Activated CD8-positive, alpha-beta memory T cell treated with anti-CD3 and anti-CD28 coated beads, Interleukin-2, amount 50 U/mL, for 4 hours (primary cell): ENCODE measurements around the gene NPB.
A peak's percentile ranks its signal among the peaks of the same experiment; 100 is the strongest.

Experiments
- DNase-seq: peaks from one replicate; pipeline ENCODE4 v3.0.0-alpha.2; 2020

Gene NPB

DNA sequence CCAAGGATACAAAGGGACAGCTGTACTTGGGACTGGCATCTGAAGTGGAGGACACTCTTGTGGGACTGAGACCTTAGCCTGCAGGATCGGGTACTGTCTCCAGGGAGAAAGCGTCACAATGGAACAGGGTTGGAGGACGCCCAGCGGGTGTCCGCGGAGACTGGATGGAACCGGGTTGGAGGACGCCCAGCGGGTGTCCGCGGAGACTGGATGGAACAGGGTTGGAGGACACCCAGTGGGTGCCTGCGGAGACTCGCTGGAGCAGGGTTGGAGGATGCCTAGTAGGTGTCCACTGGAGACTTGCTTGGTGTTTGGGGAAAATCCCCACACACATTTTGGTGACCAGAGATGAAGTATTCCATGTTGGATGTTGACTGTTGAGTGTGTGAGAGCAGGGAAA lies 45.2 kb downstream of the NPB start, which contains the start of gene MYADML2:
Gene MYADML2 (minus strand): TSS at position 45 of the 400 bp plus-strand sequence. CDS start 5,492 bp downstream, outside the sequence.
- DNase-seq: no peak

DNA sequence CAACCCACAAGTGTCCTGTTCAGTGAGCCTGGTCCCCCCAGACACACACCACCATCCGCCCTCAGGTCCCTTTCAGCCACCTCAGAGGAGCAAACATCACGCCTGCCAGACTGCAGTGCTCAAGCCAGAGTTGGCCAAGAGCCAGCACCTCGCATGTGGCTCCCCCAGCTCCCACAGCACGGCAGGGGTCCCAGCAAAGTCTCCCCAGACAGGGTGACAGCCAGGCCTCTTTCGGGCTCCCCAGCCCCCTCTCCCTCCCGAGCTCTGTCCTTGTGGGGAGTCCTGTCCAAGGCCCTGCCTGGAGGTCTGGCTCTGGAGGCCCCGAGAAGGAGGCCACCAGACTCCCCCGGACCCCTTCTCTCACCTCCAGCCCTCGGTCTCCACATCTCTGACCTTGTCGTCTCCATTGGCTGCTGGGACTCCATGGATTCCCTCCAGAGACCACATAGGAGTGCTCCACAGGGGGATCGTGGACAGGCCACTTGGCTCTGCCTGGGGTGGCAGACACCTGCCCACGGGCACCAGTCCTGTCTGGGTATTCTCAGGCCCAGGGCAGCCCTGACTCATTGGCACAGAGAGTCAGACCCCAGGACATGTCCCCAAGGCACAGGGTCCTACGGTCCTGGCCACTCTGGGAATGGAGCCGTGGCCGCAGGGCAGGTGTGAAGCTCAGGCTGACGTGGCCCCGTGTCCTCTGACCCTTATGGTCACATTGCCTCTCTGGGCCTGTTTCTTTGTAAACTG lies 46.8 kb downstream of the NPB start:
- peak; percentile 16 for DNase-seq

GRCh38 chr17:81950501-81950900 lies 48.5 kb downstream of the NPB start:
- no peak for DNase-seq

DNA sequence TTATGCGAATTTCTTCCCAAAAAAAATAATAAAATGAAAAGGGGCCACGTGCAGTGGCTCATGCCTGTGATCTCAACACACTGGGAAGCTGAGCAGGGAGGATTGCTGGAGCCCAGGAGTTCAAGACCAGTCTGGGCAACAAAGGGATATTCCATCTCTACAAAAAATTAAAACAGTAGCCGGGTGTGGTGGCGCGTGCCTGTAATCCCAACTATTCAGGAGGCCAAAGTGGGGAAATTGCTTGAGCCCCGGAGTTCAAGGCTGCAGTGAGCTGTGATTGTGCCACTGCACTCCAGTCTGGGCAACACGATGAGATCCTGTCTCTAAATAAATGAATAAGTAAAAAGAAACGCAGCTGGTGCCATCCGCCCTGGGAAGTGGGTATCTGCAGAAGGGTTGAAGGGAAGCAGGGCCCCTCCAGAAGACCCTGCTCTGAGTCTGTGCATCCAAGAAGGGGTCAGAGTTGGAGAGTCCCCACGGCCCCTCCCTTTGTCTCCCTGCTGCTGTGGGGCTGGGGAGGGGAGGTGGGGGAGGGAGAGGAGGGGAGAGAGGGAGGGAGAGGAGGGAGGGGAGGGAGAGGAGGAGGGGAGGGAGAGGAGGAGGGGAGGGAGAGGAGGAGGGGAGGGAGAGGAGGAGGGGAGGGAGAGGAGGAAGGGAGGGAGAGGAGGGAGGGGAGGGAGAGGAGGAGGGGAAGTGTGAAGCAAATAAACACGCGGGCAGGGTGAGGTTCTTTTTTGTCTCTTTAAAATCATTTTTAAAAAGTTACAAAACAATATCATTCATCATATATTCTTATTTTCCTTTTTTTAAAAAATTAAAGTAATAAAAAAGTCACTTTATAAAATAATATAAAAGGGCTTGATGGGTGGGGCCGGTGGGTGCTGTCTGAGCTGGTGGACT lies 50.0 kb downstream of the NPB start:
- DNase-seq: no peak
